ENCODE results near the gene AGPAT4.
A peak's percentile ranks its signal among the peaks of the same experiment; 100 is the strongest.

Gene AGPAT4

DNA sequence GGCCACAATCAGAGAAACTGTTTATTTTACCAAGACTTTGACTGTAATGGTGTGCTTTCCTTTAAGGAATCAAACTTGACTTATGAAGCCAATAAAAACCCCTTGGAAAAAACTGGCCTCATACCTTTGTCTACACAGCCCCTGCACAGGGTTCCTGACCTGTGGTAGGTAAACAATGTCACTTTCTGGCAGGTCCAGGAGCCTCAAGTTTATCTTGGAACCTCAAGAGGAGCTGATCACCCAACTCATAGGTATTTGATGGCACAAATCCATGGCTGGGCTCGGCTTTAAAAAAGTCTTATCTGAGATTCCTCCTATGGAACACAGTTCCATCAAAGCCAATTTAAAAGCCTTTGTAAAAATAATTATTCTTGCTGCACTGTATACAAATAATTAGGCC is 61.0 kb downstream of the AGPAT4 start:
- TF ChIP-seq, protein P1, sequence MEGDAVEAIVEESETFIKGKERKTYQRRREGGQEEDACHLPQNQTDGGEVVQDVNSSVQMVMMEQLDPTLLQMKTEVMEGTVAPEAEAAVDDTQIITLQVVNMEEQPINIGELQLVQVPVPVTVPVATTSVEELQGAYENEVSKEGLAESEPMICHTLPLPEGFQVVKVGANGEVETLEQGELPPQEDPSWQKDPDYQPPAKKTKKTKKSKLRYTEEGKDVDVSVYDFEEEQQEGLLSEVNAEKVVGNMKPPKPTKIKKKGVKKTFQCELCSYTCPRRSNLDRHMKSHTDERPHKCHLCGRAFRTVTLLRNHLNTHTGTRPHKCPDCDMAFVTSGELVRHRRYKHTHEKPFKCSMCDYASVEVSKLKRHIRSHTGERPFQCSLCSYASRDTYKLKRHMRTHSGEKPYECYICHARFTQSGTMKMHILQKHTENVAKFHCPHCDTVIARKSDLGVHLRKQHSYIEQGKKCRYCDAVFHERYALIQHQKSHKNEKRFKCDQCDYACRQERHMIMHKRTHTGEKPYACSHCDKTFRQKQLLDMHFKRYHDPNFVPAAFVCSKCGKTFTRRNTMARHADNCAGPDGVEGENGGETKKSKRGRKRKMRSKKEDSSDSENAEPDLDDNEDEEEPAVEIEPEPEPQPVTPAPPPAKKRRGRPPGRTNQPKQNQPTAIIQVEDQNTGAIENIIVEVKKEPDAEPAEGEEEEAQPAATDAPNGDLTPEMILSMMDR (conservative IDR thresholded peaks at IDR 0.05; ENCODE audit: low read depth, low read length): no peak
- no peak for DNase-seq (ENCODE audit: low read depth)
- no peak overlapping the region for H3K4me3 ChIP-seq (ENCODE audit: low read length)

DNA sequence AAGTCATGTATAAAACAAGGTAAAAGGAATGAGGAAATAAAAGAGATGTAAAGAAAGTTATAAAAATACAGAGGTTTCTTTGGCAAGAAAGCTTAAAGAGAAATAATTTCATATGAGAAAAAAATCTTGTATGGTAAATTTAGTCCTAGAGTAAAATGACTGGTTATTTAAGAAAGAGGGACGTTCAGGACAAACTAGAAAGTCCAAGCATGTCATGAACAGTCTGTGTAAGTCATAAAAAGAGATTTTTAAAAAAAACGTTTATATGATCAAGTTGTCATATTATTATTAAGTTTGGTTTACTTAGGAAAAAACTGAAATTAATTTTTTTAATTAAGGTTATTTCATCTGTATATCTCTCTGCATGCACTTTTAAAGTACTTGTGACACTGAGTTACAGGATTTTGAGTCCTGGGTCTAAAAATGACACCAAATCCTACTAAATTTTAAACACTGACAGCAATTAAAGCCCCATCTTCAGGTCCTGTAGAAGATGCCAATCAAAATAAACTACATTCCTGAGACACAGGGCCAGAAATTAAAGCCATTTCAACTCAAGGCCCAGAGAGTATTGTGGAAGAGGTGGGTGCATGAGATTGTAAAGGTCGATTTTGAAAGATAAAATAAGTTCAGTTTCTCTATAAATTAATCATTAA is 62.4 kb downstream of the AGPAT4 start:
- DNase-seq (ENCODE audit: low read depth): no peak
- TF ChIP-seq, protein P1 (conservative IDR thresholded peaks at IDR 0.05; ENCODE audit: low read depth, low read length): no peak
- H3K4me3 ChIP-seq (ENCODE audit: low read length): no peak overlapping the region

DNA sequence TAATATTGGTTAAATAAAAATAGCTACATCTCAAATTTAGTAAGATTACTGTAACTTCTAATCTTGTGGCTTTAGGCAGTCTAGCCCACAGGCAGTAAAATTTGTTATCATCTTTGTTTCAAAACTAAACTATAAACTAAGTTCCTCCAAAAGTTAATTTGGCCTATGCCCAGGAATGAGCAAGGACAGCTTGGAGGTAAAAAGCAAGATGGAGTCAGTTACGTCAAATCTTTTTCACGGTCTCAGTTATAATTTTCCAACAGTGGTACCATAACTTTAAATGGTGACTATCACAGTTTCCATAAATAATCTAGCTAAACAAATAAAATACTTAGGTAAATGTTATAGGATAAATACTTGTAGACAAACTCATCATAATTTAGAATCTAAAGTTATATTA is 63.0 kb downstream of the AGPAT4 start:
- no peak overlapping the region for H3K4me3 ChIP-seq (ENCODE audit: low read length)
- TF ChIP-seq, protein P1 (conservative IDR thresholded peaks at IDR 0.05; ENCODE audit: low read depth, low read length): no peak
- DNase-seq (ENCODE audit: low read depth): no peak

DNA sequence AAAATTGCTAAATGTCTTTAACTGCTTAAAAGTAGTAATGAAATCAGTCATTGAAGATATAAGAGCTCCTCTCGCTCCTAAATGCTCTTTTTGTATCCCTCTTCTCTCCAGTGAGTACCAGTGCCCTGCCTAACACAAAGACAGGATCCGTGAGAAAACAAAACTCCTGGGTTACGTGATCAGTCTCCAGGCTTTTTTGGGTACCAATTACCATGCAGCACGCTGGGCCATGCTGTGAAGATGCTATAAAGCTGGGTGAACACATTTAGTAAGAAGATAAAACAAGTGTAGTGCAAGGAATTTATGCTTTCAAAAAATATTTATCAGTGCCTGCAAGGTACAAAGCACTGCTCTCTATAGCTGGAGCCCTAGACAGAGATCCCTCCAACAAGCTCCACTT is 66.7 kb downstream of the AGPAT4 start:
- DNase-seq (ENCODE audit: low read depth): no peak
- TF ChIP-seq, protein P1 (conservative IDR thresholded peaks at IDR 0.05; ENCODE audit: low read depth, low read length): no peak
- H3K4me3 ChIP-seq (ENCODE audit: low read length): no peak overlapping the region

DNA sequence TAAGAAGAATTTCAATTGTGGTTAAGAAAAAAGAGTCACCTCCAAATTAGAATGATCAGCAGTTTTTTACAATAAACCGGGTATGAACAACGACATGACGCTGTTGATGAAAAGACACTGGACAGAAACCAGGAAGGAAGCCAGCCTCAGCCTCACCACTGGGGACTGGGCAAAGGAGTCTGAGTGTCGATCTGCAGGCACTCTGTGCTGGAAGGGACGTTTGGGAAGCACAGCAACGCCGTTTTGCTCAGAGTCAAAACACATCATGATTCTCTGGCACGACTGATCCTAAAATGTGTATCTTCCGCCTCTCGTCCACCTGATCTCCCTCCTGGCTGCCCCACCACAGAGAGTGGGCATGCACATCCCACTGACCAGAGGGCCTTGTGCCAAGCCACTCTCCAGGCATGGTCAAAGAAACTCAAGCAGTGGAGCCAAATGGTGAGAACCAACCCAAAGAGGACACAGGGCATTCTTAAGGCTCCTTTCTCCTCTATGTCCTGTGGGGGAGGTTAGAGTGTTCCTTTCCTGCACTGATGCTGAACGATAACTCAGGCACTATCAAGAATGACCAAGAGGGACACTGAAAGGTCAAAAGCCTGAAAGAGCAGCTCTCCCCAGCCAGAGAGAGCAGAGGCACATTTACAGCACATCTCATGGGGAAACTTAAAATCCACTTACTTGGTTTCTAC is 68.8 kb downstream of the AGPAT4 start:
- TF ChIP-seq, protein P1 (conservative IDR thresholded peaks at IDR 0.05; ENCODE audit: low read depth, low read length): no peak
- no peak overlapping the region for H3K4me3 ChIP-seq (ENCODE audit: low read length)
- DNase-seq (ENCODE audit: low read depth): no peak

DNA sequence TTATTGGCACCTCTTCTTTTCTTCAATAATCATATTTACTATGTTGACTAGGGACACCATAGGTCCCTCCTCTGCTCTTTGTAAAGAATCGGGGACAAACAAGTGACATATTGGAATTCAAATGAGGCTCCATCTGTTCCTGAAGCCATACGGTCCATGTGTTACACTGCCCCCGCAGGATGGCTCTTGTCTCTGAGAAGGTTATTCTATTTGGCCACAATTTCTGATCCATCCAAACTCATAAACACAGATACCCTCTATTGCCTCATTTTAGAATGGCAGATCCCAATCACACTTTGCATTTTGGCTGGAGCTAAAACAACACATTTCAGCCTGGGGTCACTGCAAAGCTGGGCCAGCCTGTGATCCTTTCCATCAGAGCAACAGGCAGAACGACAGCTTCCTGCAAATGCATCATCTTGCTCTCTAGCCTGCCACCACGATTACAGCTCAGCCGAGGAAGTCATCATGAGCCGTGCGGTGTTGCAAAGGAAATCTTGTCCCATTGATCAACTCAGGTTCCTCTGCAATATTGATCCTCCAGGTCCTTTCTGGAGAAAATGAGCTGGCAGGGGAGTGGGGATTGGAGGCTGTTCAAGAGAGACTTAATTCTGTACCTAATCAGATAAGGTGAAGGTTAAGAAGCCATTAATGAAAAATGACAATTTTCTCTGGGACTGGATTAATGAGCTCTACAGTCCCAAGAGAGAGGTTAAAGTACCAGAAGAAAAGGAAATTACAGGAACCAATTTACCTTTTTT is 73.1 kb downstream of the AGPAT4 start:
- TF ChIP-seq, protein P1 (conservative IDR thresholded peaks at IDR 0.05; ENCODE audit: low read depth, low read length): peak; percentile 43
- no peak overlapping the region for H3K4me3 ChIP-seq (ENCODE audit: low read length)
- no peak for DNase-seq (ENCODE audit: low read depth)
